ENCODE results near the gene COPG2. TPM values are rescaled to one million over a fixed set of nuclear protein-coding genes. Genes with fewer than 3 reads are reported as not detected.
A peak's percentile ranks its signal among the peaks of the same experiment; 100 is the strongest.

COPG2 gene
- total and polyA plus RNA-seq, 2 of the 4 experiments (the other 2 are of a cell fraction), result 18.1 to 50.0 TPM

- dilution Hi-C loops (cut with HindIII; ENCODE audit: low sequenced_read_pairs, unreplicated experiment) (no loop called here), intact Hi-C loops (cut with micrococcal nuclease) (loop anchor here (5.0 kb wide), 1 partner anchor 43 kb away; the partner anchor contains the start of gene CEP41), in situ Hi-C loops (cut with MboI; ENCODE audit: low sequenced_read_pairs) (loop anchor here (10.0 kb wide), 1 partner anchor 411 kb away; the partner anchor contains the start of gene KLHDC10)
- no peak overlapping the region for H3K4me2 ChIP-seq (ENCODE audit: low read depth, low read length)
- no peak for ATAC-seq (ENCODE audit: low read depth)
- H3K79me1 ChIP-seq (ENCODE audit: low read depth in 1 of 2, low read length in 2 of 2), result no peaks in the 10 kb centered on the region
- no peak overlapping the region for H4K91ac ChIP-seq (ENCODE audit: insufficient read depth, low read depth, low read length)
- no peaks in the 10 kb centered on the region for H4K20me1 ChIP-seq (ENCODE audit: insufficient read depth, low read length)
- H2BK15ac ChIP-seq (ENCODE audit: low read depth, low read length), result no peak overlapping the region
- no peak overlapping the region for H2BK120ac ChIP-seq (ENCODE audit: low read depth, low read length)
- H3K9me3 ChIP-seq (ENCODE audit: control insufficient read depth, insufficient read depth, low read length), result no peaks in the 10 kb centered on the region
- H3K56ac ChIP-seq (ENCODE audit: extremely low read depth, insufficient read depth, low read length), result no peak overlapping the region
- peaks cover 6% of the 10 kb centered on the region for H3K4me1 ChIP-seq (ENCODE audit: control insufficient read depth, insufficient read depth, low read length)
- ChIA-PET POLR2A (ENCODE audit: unreplicated experiment) (no interaction called here), CTCF (interaction anchor here (1.0 kb wide), 1 partner anchor 10 kb away, joined by 3 read pairs; no protein-coding TSS in a partner anchor)
- H3K14ac ChIP-seq (replicated peaks; ENCODE audit: low read depth, low read length), result no peak overlapping the region
- H3K36me3 ChIP-seq (ENCODE audit: control insufficient read depth, insufficient read depth, low read length), result no peaks in the 10 kb centered on the region
- no peak overlapping the region for H3K27ac ChIP-seq (ENCODE audit: insufficient read depth, low read length)
- H2BK5ac ChIP-seq (ENCODE audit: low read depth, low read length, poor library complexity, severe bottlenecking), result no peak overlapping the region
- no peak for DNase-seq
- no peaks in the 10 kb centered on the region for H3K9me1 ChIP-seq (ENCODE audit: insufficient read depth, low read length)
- H3K4ac ChIP-seq (ENCODE audit: low read depth, low read length), result no peak overlapping the region
- H3K27me3 ChIP-seq (ENCODE audit: control insufficient read depth, insufficient read depth, low read length), result peaks cover 5% of the 10 kb centered on the region
- 100% methylated on average over 5 of the region's 11 CpGs; no CpG with 5 or more reads in 1 of the 2 experiments for WGBS, 2 experiments (ENCODE audit: extremely low coverage in 2 of 2, insufficient read length in 1 of 2)
- H3K18ac ChIP-seq (ENCODE audit: low read depth, low read length), result no peak overlapping the region
- H2BK20ac ChIP-seq (ENCODE audit: low read depth, low read length), result no peak overlapping the region
- no TSS peak for BruUV-seq (replicated peaks)
- no peak overlapping the region for H3K9ac ChIP-seq (ENCODE audit: low read depth, low read length)
- no peak overlapping the region for H4K5ac ChIP-seq (ENCODE audit: low read depth, low read length)
- no peak overlapping the region for H2AK9ac ChIP-seq (replicated peaks; ENCODE audit: low read depth, low read length, poor library complexity)
- no peak overlapping the region for H2AK5ac ChIP-seq (ENCODE audit: low read depth, low read length)
- no peak overlapping the region for H2AFZ ChIP-seq (replicated peaks; ENCODE audit: low read length, poor library complexity)
- H3K4me3 ChIP-seq (ENCODE audit: insufficient read depth, low read depth, low read length), result no peak overlapping the region
- TF ChIP-seq CEBPB (IDR thresholded peaks at IDR 0.05; ENCODE audit: low read depth, low read length) (peak; percentile 56), NFE2L2 (IDR thresholded peaks at IDR 0.05; ENCODE audit: low read depth, low read length) (no peak), FOS (IDR thresholded peaks at IDR 0.05; ENCODE audit: low read depth, low read length) (no peak), MAFK (IDR thresholded peaks at IDR 0.05; ENCODE audit: low read depth, low read length) (no peak), MXI1 (IDR thresholded peaks at IDR 0.05; ENCODE audit: borderline replicate concordance, low read depth, low read length) (no peak), CHD1 (IDR thresholded peaks at IDR 0.05; ENCODE audit: low read depth, low read length) (no peak)
- TF ChIP-seq, protein P1, sequence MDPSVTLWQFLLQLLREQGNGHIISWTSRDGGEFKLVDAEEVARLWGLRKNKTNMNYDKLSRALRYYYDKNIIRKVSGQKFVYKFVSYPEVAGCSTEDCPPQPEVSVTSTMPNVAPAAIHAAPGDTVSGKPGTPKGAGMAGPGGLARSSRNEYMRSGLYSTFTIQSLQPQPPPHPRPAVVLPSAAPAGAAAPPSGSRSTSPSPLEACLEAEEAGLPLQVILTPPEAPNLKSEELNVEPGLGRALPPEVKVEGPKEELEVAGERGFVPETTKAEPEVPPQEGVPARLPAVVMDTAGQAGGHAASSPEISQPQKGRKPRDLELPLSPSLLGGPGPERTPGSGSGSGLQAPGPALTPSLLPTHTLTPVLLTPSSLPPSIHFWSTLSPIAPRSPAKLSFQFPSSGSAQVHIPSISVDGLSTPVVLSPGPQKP (IDR thresholded peaks at IDR 0.05; ENCODE audit: borderline replicate concordance, low read depth, low read length), result no peak
- no peak overlapping the region for H3K23ac ChIP-seq (ENCODE audit: low read depth, low read length)
- no peak overlapping the region for H4K8ac ChIP-seq (ENCODE audit: low read depth in 2 of 2, low read length in 2 of 2)
These were observed 182.8 kb downstream of the COPG2 start for GRCh38 chr7:130485734-130486113.
